ENCODE data around the gene NCOR2. TPM values are rescaled to one million over a fixed set of nuclear protein-coding genes. Genes with fewer than 3 reads are reported as not detected.

The NCOR2 gene
- total RNA-seq, 2 donors from 2014 or later, result 125 to 142 TPM

GRCh38 chr12:124556896-124557501, 10.4 kb downstream of the NCOR2 start:
- Mint-ChIP-seq H3K27me3 (ENCODE audit: low read depth) (no peaks in the 10 kb centered on the region), H3K9me3 (no peaks in the 10 kb centered on the region), H3K4me3 (no peak overlapping the region), H3K4me1 (ENCODE audit: low read depth) (peaks cover 54% of the 10 kb centered on the region), H3K27ac (no peak overlapping the region), H3K36me3 (ENCODE audit: insufficient read depth in 2 of 2) (peaks cover 2 to 3% of the 10 kb centered on the region in 2 donors)
- ATAC-seq (replicated peaks in 1 of 2), result no peak
- DNase-seq, result no peak

GRCh38 chr12:124556074-124556466, 11.3 kb downstream of the NCOR2 start:
- no peak for DNase-seq
- Mint-ChIP-seq H3K4me1 (ENCODE audit: low read depth) (peaks cover 57% of the 10 kb centered on the region), H3K27me3 (ENCODE audit: low read depth) (no peaks in the 10 kb centered on the region), H3K9me3 (no peaks in the 10 kb centered on the region), H3K4me3 (no peak overlapping the region), H3K36me3 (ENCODE audit: insufficient read depth in 2 of 2) (peaks cover 2 to 3% of the 10 kb centered on the region in 2 donors), H3K27ac (no peak overlapping the region)
- ATAC-seq (replicated peaks in 1 of 2), result no peak

- Mint-ChIP-seq H3K36me3 (ENCODE audit: insufficient read depth in 2 of 2) (peaks cover 2% of the 10 kb centered on the region in 2 donors), H3K27me3 (ENCODE audit: low read depth) (no peaks in the 10 kb centered on the region), H3K4me1 (ENCODE audit: low read depth) (peaks cover 60% of the 10 kb centered on the region), H3K4me3 (peak overlapping the region in 1 of 2 donors; percentile 56), H3K9me3 (no peaks in the 10 kb centered on the region), H3K27ac (no peak overlapping the region)
- ATAC-seq (replicated peaks in 1 of 2), result peak in 1 of 2 donors; percentile 11
- DNase-seq, result no peak
These were observed 12.0 kb downstream of the NCOR2 start for GRCh38 chr12:124555168-124556073.

- peak overlapping the region in 1 of 2 donors; percentile 20 for H3K4me3 Mint-ChIP-seq
- ATAC-seq (replicated peaks in 1 of 2) (peak; percentile 21 to 32), DNase-seq (no peak)
- peaks cover 69% of the 10 kb centered on the region for H3K4me1 Mint-ChIP-seq (ENCODE audit: low read depth)
- H3K27me3 Mint-ChIP-seq (ENCODE audit: low read depth), result no peaks in the 10 kb centered on the region
- H3K36me3 Mint-ChIP-seq (ENCODE audit: insufficient read depth in 2 of 2), result peaks cover 1 to 2% of the 10 kb centered on the region in 2 donors
- H3K27ac Mint-ChIP-seq, result no peak overlapping the region
- H3K9me3 Mint-ChIP-seq, result no peaks in the 10 kb centered on the region
These were observed 12.9 kb downstream of the NCOR2 start for GRCh38 chr12:124554429-124555029.

GRCh38 chr12:124553862-124554428, 13.5 kb downstream of the NCOR2 start:
- H3K27me3 Mint-ChIP-seq (ENCODE audit: low read depth), result no peaks in the 10 kb centered on the region
- no peaks in the 10 kb centered on the region for H3K36me3 Mint-ChIP-seq (ENCODE audit: insufficient read depth in 2 of 2)
- H3K27ac Mint-ChIP-seq, result no peak overlapping the region
- H3K4me1 Mint-ChIP-seq (ENCODE audit: low read depth), result peaks cover 75% of the 10 kb centered on the region
- peak overlapping the region in 1 of 2 donors; percentile 20 for H3K4me3 Mint-ChIP-seq
- no peak for DNase-seq
- H3K9me3 Mint-ChIP-seq, result no peaks in the 10 kb centered on the region
- ATAC-seq (replicated peaks in 1 of 2), result no peak

- Mint-ChIP-seq H3K9me3 (no peaks in the 10 kb centered on the region), H3K4me1 (ENCODE audit: low read depth) (peaks cover 95% of the 10 kb centered on the region), H3K27me3 (ENCODE audit: low read depth) (no peaks in the 10 kb centered on the region), H3K27ac (no peak overlapping the region), H3K36me3 (ENCODE audit: insufficient read depth in 2 of 2) (no peaks in the 10 kb centered on the region), H3K4me3 (peak overlapping the region in 1 of 2 donors; percentile 2)
- DNase-seq (no peak), ATAC-seq (replicated peaks in 1 of 2) (no peak)
These were observed 15.9 kb downstream of the NCOR2 start for GRCh38 chr12:124551268-124552144.

- no peaks in the 10 kb centered on the region for H3K9me3 Mint-ChIP-seq
- no peak overlapping the region for H3K27ac Mint-ChIP-seq
- DNase-seq, result no peak
- H3K4me3 Mint-ChIP-seq, result no peak overlapping the region
- no peaks in the 10 kb centered on the region for H3K36me3 Mint-ChIP-seq (ENCODE audit: insufficient read depth in 2 of 2)
- H3K4me1 Mint-ChIP-seq (ENCODE audit: low read depth), result peaks cover 98% of the 10 kb centered on the region
- no peak for ATAC-seq (replicated peaks in 1 of 2)
- H3K27me3 Mint-ChIP-seq (ENCODE audit: low read depth), result no peaks in the 10 kb centered on the region
These were observed 17.0 kb downstream of the NCOR2 start for GRCh38 chr12:124550123-124551089.

- Mint-ChIP-seq H3K27ac (no peak overlapping the region), H3K36me3 (ENCODE audit: insufficient read depth in 2 of 2) (no peaks in the 10 kb centered on the region), H3K27me3 (ENCODE audit: low read depth) (no peaks in the 10 kb centered on the region), H3K9me3 (no peaks in the 10 kb centered on the region), H3K4me3 (no peak overlapping the region), H3K4me1 (ENCODE audit: low read depth) (peaks cover 98% of the 10 kb centered on the region)
- DNase-seq, result no peak
- no peak for ATAC-seq (replicated peaks in 1 of 2)
These were observed 17.8 kb downstream of the NCOR2 start for GRCh38 chr12:124549629-124550028.

GRCh38 chr12:124548854-124549378, 18.5 kb downstream of the NCOR2 start:
- Mint-ChIP-seq H3K9me3 (no peaks in the 10 kb centered on the region), H3K36me3 (ENCODE audit: insufficient read depth in 2 of 2) (no peaks in the 10 kb centered on the region), H3K4me1 (ENCODE audit: low read depth) (peaks cover 94% of the 10 kb centered on the region), H3K4me3 (peak overlapping the region; percentile 27 to 53), H3K27me3 (ENCODE audit: low read depth) (no peaks in the 10 kb centered on the region), H3K27ac (no peak overlapping the region)
- ATAC-seq (replicated peaks in 1 of 2) (peak in 1 of 2 donors; percentile 22), DNase-seq (peak; percentile 27 to 52)

GRCh38 chr12:124547626-124548025, 19.8 kb downstream of the NCOR2 start:
- H3K4me3 Mint-ChIP-seq, result no peak overlapping the region
- ATAC-seq (replicated peaks in 1 of 2) (no peak), DNase-seq (no peak)
- no peaks in the 10 kb centered on the region for H3K9me3 Mint-ChIP-seq
- peaks cover 82% of the 10 kb centered on the region for H3K4me1 Mint-ChIP-seq (ENCODE audit: low read depth)
- H3K27me3 Mint-ChIP-seq (ENCODE audit: low read depth), result no peaks in the 10 kb centered on the region
- H3K36me3 Mint-ChIP-seq (ENCODE audit: insufficient read depth in 2 of 2), result no peaks in the 10 kb centered on the region
- no peak overlapping the region for H3K27ac Mint-ChIP-seq

All from activated T-cell treated with anti-CD3 and anti-CD28 coated beads, Interleukin-2, amount 50 U/mL, for 72 hours (primary cell).